Amygdala (tissue), 56 donors: ENCODE measurements around the gene GLRX5.
"Not testable (repeated sequence)": the region's sequence is repeated elsewhere in the genome, so short reads cannot be mapped to it uniquely, and the experiment has no call there.

Experiments
- DNase-seq, 56 donors: peaks; one replicate each; lab custom pipeline; 2025; lab: John Stamatoyannopoulos, UW

The GLRX5 gene

DNA sequence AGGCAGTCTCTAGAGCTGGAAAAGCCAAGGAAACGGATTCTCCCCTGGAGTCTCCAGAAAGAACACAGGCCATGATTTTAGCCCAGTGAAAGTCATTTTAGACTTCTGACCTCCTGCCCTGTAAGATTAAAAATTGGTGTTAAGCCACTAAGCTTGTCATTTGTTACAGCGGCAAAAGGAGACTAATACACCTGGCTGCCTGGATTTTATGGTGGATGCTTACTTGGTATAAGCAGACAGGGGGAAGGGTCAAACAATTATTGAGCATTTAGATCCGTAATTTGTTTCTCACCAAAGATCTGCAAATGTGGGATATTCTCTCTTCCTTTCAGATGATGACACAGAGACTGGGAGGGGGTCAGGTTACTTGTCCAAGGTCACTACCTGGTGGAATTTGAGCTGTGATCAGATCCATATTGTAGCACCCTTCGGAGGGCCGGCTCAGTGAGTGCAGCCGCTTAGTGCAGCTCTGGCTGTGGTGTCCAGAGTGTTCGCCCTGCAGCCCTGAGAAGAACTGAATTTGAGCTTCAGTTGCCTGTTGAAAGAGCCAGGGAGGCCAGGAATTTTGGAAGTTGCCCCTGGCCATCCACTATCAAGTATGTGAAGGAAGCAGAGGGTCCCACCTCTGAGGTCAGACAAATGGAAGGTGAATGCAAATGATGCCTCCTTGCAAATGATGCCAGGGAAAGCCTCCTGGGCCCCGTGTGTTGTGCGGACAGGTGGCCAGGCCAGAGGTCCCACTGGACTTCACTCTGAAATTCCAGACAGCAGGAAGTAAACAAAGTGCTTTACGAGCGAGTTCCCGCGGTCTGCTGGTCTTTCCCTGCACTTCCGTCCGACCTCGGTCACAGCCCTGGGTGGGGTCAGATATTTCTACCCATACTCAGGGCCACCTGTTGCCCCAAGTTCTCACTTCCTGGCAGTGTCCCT, 15.1 kb downstream of the GLRX5 start:
- no peak for DNase-seq

DNA sequence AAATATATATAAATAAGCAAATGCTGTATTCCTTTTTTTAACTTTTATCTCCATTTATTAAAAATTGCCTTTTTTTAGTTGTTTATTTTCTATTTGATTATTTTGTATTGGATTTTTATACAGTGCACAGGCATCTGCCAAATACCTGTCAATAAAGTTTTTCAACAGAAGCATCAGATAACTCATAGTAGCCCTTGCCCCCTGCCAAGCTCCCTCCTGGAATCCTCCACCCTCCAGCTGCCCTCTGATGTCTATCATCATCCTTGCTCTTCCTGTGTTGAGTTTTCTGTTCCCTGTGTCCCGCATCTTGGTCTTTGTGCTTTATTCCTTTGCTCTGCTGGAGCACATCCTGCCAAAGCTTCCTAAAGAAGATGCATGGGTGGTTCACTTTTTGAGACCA, 16.6 kb downstream of the GLRX5 start:
- DNase-seq, result no peak

DNA sequence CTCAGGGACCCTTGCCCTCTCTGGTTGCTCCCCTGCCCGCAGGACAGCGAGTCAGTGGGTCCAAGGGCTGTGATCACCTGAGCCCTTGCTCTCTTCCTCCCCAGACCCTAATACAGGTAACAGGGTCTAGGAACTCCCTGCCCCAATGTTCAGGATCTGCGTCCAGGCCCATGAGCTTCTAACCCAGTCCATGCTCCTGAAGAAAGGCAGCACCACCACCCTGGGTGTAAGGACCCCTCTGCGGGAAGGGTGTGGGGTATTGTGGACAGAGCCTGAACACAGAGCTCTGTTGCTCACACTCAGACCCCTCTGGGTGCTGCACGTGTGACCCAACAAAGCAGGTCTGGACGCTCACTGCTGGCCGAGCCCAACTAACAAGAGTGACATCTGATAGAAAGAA, 18.3 kb downstream of the GLRX5 start:
- no peak for DNase-seq

DNA sequence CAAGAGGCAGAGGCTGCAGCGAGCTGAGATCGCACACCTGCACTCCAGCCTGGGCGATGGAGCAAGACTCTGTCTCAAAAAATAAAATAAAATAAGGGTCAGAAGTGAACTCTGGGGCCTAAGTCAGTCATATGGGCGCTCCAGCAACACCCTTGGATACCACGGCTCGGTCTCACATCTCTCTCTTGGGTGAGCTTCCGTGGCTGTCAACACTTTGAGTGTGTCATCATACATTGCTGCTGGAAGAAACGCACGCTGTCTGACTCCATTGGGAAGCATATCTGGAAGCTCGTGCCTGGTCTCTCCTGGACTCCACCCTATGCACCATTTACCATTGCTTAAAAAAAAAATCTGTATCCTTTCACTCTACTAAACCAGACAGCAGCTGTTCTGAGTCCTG, 20.2 kb downstream of the GLRX5 start:
- DNase-seq, result no peak

GRCh38 chr14:95557291-95557690, 22.4 kb downstream of the GLRX5 start:
- DNase-seq, result no peak

GRCh38 chr14:95557832-95558231, 23.0 kb downstream of the GLRX5 start:
- DNase-seq, result no peak

GRCh38 chr14:95559203-95559602, 24.4 kb downstream of the GLRX5 start:
- no peak for DNase-seq

GRCh38 chr14:95561001-95561412, 26.2 kb downstream of the GLRX5 start:
- DNase-seq, result peak in 52 of 56 donors; percentile 31 to 92 (median 59)

- DNase-seq, result no peak
Observed at GRCh38 chr14:95562892-95563685, 28.2 kb downstream of the GLRX5 start.

DNA sequence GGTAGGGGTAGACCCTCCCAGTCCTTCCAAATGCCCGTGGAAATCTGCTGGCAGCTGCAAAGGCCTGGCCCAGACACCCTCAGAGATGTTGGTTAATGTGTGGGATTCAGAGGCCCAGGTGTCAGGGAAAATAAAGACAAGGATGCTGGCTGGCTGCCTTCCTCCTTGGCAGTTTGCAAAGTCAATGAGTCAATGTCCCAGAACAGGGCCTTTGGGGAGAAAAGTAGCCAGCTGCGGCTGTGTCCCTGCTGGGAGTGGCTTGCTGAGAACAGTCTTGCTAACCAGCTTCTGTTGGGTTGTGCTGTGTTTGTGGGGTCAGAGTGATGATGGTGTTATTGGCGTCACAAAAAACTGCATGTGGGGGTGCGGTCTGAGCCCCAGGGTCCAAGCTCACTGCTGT, 29.2 kb downstream of the GLRX5 start:
- no peak for DNase-seq

DNA sequence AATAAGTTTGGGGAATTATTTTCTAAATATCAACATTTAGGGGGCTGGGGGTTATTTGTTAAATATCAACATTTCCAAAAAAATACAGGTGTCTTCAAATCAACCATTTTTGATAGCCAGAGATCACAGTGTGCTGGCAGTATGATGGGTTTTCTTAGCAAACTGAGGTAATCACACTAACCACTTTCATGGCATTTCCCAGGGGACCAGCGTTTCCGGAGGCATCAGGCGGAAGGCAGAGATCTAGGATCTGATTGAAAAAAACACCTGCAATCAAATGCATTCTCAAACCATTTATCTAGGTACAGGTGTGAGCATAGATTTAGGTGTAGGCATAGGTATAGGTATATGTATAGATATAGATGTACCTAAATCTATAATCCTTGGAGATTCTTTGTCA, 34.6 kb downstream of the GLRX5 start:
- no peak for DNase-seq

GRCh38 chr14:95573313-95573712, 38.5 kb downstream of the GLRX5 start:
- DNase-seq, result no peak

DNA sequence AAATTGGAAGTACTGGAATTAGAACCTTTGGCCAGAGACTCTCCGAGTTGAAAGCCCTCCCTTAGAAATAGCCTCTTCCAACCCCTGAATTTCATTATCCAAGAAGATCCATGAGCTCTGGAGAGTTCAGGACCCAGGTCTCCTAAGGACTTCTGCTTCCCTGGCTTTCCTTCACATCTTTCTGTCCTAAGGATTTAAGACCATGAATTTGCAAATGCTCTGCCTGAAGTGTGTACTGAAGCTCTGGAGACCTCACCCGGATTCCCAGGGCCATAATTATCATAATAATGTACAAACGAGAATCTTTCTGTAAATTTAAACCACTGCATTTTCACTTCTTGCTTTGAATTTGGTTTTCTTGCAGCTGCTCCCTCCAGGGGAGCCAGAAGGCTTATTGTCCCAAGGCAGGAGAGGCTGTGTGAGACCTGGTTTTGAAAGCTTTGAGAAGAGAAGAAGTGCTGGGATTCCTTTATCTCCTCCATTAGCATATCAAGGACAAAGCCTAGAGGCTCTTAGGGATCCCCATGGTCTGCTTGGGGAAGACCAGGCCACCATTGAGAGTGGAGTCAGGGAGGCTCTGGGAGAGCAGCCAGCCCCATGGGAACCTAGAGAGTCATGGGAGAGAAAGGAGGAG, 41.1 kb downstream of the GLRX5 start:
- no peak for DNase-seq

GRCh38 chr14:95577067-95577800, 42.4 kb downstream of the GLRX5 start:
- DNase-seq, result no peak

DNA sequence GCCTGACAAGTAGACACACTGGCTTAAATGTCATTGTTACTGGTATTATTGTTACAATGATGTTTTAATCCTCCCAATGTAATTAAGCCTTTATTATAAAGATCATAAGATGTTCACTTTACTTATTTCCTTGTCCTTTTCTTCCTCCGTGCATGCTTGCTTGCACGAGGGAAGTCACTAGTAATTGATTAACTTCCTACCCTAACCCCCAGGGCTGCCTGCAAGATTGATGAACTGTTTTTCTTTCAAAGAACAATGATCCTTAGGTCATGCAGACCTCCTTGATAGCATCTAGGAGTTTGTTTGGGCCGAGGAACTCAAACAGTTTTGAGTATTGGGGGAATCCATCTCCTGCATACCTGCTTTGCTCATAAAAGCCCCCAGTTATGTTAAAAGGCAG, 43.0 kb downstream of the GLRX5 start:
- DNase-seq, result no peak

- DNase-seq, result not testable (repeated sequence)
Observed at GRCh38 chr14:95583836-95584617, 49.2 kb downstream of the GLRX5 start.

- DNase-seq, result no peak
Observed at GRCh38 chr14:95585953-95586620, 51.2 kb downstream of the GLRX5 start.

GRCh38 chr14:95591182-95591581, 56.3 kb downstream of the GLRX5 start:
- not testable (repeated sequence) for DNase-seq
